GM18499 (cell line): ENCODE results near the gene OGFOD3.
"Not testable (repeated sequence)": the region's sequence is repeated elsewhere in the genome, so short reads cannot be mapped to it uniquely, and the experiment has no call there.

Source experiments
- ATAC-seq: cut with Tn5 transposase; IDR thresholded peaks from one replicate; pipeline ENCODE4 v1.9.1; 2021; ENCODE audit warnings: moderate number of reproducible peaks; ENCODE audit not compliant: insufficient read depth, unreplicated experiment

Gene OGFOD3

DNA sequence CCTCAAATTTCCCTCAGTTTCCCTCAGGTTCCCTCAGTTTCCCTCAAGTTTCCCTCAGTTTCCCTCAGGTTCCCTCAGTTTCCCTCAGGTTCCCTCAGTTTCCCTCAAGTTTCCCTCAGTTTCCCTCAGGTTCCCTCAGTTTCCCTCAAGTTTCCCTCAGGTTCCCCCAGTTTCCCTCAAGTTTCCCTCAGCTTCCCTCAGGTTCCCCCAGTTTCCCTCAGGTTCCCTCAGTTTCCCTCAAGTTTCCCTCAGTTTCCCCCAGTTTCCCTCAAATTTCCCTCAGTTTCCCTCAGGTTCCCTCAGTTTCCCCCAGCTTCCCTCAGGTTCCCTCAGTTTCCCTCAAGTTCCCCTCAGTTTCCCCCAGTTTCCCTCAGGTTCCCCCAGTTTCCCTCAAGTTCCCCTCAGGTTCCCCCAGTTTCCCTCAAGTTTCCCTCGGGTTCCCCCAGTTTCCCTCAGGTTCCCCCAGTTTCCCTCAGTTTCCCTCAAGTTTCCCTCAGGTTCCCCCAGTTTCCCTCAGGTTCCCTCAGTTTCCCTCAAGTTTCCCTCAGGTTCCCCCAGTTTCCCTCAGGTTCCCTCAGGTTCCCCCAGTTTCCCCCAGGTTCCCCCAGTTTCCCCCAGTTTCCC lies 58.8 kb downstream of the OGFOD3 start:
- ATAC-seq: not testable (repeated sequence)

DNA sequence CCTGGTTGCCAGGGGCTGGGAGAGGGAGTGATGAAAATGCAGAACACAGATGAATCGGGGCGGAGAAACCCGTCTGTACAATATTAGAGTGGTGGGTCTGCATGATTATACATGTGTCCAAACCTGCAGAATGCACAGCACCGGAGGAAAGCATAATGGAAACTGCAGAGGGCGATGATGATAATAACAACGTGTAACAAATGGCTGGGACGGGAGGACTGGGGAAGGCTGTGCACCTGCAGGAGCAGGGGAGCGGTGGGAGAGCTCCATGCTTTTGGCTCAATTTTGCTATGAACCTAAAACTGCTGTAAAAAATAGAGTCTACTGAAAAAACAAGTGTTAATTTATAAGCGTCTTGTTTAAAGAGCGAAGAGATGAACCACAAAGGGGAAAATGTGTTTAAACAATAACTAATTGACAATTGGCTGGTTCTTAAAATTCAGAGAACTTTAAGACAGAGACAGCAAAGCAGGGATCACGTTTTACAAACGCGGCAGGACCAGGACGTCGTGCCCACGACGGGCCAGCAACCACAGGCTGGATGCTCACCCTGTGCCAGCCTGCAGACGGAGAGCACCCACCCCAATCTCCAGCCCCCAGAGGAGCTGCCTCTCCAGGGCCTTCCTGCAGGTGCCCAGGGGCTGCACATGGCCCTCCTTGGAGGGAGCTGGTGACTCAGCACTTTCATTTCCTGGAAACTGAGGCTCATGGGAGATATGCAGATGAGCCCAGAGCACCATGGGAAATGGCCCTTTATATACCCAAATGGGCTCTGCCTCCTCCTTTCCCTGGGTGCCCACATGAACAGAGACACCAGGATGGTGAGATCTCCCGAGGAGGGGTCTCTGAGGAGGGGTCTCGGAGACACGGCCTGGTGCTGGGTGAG lies 59.7 kb downstream of the OGFOD3 start, which contains the start of gene TEX19:
Gene TEX19, plus strand, starts transcription at position 783 of the 886 bp plus-strand sequence. CDS start 2,904 bp downstream, outside the sequence.
- no peak for ATAC-seq

DNA sequence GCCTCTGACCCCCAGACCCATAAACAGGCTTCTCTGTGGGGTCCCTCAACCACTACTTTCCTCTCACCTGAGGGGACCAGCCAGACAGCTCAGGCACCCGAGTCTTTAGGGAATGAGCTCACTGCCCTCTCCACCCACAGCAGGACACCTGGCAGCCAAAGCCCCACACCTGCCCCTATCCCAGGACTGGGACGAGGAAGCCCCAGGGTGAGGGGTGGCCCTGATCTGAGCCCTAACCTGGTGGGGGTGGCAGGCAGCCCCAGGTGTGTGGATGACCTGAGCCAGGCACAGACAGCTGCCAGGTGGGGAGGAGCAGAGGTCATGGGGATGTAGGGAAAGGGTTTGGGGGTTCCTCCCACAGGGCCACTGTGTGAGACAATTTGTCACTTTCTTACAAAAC lies 61.0 kb downstream of the OGFOD3 start:
- no peak for ATAC-seq

DNA sequence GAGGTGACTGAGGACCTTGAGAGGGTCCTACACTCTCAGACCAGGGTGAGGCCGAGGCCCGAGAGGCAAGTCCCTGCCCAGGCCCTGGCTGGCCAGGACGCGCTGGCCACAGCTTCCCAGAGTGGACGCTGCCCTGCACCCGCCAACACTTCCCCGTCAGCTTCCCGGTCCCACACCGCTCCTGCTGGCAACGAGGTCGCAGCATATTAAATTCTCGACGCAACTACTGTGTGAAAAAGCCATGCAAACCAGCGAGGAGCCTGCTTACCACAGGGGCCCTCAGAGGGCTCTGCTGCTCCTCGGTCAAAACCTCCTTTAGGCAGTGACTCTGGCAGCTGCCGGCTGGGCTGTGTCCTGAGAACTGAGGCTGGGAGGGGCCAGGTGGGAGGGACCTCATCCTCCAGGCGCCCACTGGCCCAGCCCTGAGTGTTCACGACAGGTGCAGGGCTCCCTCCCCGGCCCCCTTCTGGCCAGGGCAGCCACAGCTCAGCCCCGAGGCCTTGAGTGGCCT lies 61.5 kb downstream of the OGFOD3 start:
- no peak for ATAC-seq

DNA sequence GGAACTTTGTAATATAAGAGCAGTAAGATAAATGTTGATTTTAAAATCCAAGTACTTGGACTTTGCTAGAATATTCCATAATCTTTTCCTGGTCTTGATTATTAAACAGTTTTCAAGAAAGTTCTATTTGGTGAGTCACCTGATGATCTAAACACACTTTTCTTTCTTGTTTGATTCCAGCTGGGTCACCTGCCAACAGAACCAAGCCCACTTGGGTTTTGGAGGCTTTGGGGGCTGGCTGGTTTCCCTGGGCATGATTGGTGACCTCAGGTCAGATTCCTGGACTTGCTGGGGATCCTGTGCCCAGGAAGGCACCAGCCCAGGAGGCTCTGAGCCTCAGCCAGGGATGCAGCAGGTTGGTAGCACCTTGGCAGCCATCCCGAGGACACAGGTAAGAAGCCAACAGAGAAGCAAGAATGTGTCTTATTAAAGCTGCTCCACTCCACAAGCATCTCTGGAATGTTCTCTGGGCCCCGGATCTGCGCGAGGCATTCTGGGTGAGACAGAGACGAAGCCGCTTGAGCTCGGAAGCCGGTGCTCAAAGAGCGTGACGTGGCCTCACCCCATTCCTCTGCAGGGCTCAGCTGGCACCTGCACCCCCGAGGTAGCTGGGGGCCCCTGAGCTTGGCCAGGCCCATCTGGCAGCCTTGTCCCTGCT lies 62.5 kb downstream of the OGFOD3 start:
- ATAC-seq: no peak

DNA sequence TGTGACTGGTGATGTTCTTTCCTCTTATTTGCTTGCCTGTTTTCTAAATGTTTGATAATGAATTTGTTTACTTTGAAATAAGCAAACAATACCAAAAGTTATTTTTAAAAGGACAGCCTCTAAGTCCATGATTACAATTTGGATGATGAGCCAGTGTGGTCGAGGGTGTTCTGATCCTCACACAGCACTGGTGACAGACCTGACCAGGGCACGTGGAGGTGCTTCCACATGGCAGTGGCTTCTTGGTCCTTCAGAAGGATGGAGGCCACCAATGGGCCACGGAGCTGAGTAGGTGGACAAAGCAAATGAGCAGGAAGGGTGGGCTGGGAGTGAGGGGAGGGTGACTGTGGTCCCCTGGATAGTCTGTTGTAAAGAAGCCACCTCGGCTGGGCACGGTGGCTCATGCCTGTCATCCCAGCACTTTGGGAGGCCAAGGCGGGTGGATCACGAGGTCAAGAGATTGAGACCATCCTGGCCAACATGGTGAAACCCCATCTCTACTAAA lies 63.5 kb downstream of the OGFOD3 start:
- ATAC-seq: no peak

DNA sequence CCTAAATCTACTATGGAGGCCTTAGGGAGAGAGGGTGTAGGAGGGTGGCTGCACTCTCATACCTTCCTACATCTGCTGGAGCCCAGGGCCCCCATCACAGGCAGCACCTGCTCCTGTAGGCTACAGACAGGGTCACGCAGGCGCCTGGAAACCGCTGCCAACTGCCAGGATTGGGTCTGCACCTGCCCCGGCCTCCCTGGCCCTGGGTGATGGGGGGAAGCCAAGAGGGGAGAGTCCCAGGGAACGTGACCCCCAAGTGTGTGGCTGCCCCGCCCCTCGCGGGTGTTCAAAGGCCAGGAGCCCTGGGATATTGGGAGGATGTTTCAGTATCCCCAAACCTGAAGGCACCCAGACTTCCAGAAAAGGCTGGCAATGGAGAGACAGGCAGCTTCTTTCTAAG lies 64.9 kb downstream of the OGFOD3 start:
- ATAC-seq: no peak

DNA sequence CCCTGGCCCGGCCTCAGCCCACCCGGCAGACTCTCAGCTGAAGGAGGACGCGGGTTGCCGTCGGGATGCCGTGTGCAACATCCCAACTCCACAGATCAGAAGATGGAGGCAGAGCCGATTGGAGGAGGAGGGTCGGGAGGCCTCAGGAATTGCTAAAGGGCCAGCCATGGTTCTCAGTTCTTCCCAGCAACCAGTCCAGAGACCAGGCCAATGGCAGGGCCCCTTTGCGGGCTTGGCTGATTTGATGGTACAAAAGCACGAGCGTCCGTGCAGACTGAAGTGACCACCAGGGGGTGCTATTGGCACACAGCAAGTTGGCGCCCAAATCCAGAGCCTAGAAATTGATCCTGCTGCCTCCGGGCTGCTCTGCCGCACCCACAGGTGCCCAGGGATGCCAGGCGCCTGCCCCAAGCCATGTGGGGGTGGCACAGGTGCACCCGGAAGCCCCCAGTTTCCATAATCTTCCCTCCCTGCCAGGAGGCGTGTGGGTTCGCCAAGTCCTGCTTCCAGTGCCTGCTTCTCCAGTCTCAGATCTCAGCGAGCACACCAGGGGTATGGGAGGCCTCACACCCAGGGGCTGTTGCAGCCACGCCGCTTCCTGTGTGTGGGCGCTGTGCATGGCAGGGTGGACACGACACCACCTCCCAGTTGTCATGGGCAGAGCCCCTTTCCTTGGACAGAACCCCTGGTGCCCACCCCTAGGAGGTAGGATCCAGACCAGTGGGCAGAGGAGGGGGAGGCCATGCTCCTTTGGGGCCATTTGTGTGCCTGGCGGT lies 66.5 kb downstream of the OGFOD3 start:
- no peak for ATAC-seq

DNA sequence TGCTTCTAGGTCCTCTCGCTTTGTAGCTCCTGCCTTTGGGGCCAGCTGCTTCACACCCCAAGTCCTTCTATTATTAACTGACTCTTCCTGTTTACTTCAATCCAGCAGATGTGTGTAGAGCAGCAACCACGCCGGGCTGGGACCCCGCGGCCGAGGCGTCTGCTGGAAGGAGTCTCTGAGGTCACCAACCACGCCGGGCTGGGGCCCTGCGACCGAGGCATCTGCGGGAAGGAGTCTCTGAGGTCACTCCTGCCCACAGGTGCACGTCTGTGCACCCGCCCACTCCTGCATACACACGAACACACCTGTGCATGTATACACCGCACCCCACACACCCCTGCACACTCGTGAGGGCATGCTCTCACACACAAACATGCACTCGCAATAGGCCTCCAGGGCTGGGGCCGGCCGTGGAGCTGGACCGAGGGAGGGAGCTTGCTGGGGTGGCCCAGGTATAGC lies 67.1 kb downstream of the OGFOD3 start:
- no peak for ATAC-seq

DNA sequence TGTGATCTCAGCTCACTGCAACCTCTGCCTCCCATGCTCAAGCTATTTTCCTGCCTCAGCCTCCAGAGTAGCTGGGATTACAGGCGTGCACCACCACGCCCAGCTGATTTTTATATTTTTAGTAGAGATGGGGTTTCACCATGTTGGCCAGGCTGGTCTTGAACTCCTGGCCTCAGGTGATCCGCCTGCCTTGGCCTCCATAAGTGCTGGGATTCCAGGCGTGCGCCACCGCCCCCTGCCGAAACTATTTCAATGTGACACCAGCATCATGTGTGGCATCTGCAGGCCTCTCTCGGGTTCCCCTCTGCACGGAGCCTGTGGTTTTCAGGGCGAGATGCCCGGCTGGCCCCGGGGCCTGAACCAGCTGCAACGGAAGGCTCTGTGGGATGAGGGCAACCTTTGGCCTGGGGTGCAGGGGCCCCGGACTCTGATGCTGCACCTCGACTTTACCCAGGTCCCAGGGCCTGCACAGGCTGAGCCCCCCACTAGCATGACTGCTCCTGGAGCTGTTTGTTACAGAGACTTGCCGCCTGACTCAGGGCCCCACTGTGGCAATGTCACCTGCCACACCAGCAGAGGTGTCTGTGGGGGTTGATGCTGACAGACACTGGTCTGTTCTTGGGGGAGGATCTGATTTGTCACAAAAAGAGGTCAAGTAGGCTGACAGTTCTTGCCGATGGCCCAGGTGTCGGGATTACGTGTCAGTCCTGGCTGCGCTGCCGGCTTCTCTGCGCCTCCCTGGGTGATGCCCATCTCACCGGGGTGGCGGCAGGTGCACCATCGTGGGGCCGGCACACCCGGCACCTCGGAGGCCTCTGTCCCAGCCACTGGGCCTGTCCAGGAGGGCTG lies 68.0 kb downstream of the OGFOD3 start:
- no peak for ATAC-seq

DNA sequence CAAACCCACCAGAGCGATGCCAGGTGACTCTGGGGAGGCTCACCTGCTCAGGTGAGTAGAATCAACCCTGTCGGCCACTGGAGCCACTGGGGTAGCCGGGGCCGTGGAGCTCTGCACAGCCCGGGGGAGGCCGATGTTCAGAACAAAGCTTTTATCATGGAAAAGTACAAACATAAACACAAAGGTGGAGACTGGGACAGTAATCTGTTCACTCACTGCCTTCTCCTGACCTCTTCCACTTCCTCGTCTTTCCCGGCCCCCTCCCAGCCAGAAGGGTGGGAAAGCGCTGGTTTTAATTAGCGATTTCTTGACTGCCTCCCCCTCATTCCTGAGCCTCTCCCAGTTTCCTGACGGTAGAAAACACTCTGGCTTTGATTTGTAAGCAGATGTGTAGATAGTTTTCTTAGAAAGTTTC lies 69.1 kb downstream of the OGFOD3 start:
- ATAC-seq: no peak

DNA sequence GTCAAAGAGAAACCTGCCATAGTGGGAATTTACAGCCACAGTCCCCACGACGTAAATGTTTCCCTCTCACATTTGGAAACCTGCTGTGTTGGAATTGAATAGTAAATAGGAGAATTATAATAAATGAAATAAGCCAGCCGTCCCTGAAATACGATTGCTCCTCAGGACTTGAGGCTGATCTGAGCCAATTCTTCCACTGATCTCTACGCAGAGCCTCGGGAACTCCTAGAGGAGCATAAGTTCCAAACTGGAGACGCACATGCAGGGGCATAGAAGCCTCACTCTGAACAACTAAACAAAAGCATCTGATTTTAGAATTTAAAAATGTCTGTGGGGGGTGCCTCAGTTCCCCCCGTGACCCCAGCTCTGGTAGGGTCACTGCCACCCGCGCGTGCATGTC lies 69.5 kb downstream of the OGFOD3 start:
- no peak for ATAC-seq

DNA sequence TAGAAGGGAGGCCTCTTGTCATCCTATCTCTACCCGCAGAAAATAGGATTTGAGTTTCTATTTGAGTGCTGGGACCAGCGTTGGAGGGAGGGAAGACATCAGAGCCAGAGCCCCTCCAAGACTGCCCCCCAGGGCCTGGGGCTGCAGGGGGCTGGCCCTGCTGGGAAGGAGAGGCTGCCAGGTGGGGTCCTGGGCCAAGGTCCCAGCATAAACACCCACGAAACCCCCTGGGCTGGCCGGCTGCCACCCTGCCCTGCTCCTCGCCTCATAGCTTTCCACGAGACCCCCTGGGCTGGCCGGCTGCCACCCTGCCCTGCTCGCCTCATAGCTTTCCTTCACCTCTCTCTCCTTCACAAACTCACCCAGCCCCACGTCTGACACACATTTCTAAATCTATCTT lies 70.0 kb downstream of the OGFOD3 start:
- no peak for ATAC-seq

DNA sequence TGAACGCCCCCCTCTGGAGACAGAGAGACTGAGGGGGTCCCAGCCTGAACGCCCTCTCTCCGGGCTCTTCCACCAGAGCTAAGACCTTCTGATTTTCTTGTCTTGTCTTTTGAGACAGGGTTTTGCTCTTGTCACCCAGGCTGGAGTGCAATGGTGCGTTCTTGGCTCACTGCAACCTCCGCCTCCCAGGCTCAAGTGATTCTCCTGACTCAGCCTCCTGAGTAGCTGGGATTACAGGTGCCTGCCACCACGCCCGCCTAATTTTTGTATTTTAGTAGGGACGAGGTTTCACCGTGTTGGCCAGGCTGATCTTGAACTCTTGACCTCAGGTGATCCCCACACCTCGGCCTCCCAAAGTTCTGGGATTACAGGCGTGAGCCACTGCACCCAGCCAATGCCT lies 70.4 kb downstream of the OGFOD3 start:
- not testable (repeated sequence) for ATAC-seq

DNA sequence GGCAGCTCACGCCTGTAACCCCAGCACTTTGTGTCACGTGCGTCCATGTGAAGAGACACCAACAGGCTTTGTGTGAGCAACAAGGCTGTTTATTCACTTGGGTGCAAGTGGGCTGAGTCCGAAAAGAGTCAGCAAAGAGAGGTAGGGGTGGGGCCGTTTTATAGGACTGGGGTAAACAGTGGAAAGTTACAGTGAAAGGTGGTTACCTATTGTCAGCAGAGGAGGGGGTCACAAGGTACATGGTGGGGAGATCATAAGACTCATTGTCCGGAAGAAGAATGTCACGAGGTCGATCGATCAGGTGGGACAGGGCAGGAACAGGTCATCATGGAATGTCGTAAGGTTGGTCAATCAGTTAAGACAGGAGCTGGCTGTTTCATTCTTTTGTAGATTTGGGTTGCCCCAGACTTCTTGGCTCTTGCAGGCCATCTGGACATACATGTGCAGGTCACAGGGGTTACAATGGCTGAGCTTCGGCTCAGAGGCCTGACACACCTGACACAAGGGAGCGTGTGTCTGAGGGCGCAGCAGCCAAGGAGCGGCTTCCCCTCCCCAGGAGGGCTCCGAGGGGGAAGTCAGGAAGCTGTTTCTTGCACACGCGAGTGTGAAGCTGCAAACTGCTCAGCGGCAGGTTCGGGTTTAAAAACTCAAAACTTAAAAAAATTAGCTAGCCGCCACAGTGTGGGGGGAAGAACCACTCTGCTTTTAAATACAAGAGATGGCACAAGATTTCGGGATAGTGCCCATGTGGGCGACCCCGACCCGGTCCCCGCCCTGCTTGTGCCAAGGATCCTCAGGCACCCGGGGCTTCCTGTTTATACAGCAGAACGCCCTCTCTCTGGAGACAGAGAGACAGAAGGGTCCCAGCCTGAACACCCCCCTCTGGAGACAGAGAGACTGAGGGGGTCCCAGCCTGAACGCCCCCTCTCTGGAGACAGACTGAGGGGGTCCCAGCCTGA lies 71.8 kb downstream of the OGFOD3 start:
- ATAC-seq: no peak

DNA sequence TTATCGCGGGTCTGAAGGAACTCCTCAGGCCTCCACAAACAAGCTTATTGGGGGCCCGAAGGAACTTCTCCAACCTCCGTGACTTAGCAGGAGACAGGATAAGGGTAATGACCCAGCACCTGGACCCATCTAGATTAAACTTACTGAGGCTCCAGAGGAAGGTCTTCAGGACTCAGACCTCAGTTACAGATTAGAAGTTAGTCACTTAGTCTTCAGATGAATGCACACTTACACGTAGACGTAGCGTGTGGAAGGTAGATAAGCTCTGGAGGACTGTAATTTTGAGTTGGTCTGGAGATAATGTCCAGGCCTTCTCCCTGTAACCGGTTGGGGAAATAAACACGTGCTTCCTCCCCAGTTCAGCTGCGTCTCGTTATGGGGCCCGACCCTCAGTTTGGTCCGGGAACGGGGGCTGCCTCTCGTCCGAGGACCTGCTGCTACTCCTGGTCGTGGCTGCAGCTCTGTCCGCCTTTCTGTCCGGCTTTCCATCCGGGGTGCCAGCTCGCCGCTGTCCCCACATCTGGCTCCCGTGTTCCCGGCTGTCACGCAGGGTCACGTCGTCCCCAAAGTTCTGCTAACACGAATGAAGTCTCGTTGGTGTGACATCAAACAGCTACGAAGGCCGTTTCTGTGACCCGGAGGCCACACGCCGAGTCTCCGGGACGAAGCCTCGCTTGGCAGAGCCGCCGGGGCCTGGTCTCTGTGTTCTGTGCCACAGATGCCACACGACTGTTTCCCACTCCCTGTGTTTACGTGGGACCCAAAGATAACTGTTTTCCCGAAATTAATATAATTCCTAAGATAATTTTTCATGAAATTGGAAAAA lies 73.0 kb downstream of the OGFOD3 start:
- no peak for ATAC-seq
